ENCODE data around the gene ARPC1B. TPM values are rescaled to one million over a fixed set of nuclear protein-coding genes. Genes with fewer than 3 reads are reported as not detected.
A peak's percentile ranks its signal among the peaks of the same experiment; 100 is the strongest.

Gene ARPC1B
- total and polyA plus RNA-seq, 9 of the 15 experiments (the other 6 are each of a cell fraction or from before 2014, with no cell fraction given), result 6.7 to 357 (median 211) TPM

DNA sequence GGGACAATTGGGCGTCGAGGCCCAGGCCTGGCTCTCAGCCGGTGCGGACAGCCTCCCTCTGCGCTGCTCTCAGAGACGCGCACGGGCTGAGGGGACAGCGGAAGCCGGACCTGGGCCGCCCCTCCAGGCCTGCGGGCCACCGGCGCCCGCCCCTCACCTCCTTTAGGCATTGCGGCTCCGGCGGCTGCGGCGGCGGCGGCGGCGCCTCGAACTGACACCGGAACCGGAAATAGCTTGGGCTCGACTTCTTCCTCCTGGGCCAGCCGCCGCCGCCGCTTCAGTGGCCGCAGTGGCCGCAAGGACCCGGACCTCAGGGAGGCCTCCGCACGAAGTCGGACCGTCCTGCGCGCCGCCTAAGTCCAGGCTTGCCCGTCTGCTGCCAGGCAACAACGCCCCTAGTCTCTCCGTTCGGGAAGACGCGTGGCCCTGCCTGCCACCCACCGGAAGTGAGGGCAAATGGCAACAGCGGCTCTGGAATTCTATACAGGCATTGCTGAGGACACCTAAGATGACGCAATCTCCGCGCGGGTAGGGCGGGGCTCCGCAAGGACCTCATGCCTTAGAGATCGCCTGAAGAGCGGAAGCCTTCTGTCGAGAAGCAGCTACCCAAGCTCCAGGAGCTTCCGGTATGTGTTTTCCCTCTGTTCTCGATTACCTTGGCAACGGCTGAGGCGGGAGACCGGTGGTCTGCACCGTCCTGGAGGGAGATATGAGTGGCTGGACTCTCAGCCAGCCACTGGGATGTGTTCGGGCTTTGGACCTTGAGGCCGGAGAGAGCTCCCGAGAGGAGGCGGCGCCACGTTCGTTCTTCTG, 34.1 kb downstream of the ARPC1B start, which contains the start of the genes BUD31 and PDAP1 (continued):
- TF ChIP-seq, protein P1, sequence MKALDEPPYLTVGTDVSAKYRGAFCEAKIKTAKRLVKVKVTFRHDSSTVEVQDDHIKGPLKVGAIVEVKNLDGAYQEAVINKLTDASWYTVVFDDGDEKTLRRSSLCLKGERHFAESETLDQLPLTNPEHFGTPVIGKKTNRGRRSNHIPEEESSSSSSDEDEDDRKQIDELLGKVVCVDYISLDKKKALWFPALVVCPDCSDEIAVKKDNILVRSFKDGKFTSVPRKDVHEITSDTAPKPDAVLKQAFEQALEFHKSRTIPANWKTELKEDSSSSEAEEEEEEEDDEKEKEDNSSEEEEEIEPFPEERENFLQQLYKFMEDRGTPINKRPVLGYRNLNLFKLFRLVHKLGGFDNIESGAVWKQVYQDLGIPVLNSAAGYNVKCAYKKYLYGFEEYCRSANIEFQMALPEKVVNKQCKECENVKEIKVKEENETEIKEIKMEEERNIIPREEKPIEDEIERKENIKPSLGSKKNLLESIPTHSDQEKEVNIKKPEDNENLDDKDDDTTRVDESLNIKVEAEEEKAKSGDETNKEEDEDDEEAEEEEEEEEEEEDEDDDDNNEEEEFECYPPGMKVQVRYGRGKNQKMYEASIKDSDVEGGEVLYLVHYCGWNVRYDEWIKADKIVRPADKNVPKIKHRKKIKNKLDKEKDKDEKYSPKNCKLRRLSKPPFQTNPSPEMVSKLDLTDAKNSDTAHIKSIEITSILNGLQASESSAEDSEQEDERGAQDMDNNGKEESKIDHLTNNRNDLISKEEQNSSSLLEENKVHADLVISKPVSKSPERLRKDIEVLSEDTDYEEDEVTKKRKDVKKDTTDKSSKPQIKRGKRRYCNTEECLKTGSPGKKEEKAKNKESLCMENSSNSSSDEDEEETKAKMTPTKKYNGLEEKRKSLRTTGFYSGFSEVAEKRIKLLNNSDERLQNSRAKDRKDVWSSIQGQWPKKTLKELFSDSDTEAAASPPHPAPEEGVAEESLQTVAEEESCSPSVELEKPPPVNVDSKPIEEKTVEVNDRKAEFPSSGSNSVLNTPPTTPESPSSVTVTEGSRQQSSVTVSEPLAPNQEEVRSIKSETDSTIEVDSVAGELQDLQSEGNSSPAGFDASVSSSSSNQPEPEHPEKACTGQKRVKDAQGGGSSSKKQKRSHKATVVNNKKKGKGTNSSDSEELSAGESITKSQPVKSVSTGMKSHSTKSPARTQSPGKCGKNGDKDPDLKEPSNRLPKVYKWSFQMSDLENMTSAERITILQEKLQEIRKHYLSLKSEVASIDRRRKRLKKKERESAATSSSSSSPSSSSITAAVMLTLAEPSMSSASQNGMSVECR (CRISPR knock-in tag; IDR thresholded peaks at IDR 0.05), result peak; percentile 88
- TF ChIP-seq, protein P2, sequence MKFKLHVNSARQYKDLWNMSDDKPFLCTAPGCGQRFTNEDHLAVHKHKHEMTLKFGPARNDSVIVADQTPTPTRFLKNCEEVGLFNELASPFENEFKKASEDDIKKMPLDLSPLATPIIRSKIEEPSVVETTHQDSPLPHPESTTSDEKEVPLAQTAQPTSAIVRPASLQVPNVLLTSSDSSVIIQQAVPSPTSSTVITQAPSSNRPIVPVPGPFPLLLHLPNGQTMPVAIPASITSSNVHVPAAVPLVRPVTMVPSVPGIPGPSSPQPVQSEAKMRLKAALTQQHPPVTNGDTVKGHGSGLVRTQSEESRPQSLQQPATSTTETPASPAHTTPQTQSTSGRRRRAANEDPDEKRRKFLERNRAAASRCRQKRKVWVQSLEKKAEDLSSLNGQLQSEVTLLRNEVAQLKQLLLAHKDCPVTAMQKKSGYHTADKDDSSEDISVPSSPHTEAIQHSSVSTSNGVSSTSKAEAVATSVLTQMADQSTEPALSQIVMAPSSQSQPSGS (CRISPR knock-in tag; IDR thresholded peaks at IDR 0.05), result peak; percentile 96
- TF ChIP-seq, protein P3, sequence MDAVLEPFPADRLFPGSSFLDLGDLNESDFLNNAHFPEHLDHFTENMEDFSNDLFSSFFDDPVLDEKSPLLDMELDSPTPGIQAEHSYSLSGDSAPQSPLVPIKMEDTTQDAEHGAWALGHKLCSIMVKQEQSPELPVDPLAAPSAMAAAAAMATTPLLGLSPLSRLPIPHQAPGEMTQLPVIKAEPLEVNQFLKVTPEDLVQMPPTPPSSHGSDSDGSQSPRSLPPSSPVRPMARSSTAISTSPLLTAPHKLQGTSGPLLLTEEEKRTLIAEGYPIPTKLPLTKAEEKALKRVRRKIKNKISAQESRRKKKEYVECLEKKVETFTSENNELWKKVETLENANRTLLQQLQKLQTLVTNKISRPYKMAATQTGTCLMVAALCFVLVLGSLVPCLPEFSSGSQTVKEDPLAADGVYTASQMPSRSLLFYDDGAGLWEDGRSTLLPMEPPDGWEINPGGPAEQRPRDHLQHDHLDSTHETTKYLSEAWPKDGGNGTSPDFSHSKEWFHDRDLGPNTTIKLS (IDR thresholded peaks at IDR 0.05; ENCODE audit: borderline replicate concordance, low read depth), result peak; percentile 86
- TF ChIP-seq ETV6 (IDR thresholded peaks at IDR 0.05; ENCODE audit: borderline replicate concordance in 1 of 2, low read depth in 2 of 2, low read length in 1 of 2) (0 out of 4 replicates have a peak, but pooled peaks have one; percentile 42 to 48), ETV6 (CRISPR knock-in tag; IDR thresholded peaks at IDR 0.05; ENCODE audit: borderline replicate concordance) (no peak), RBFOX2 (IDR thresholded peaks at IDR 0.05; ENCODE audit: low read depth, low read length) (peak; percentile 98), ATF1 (CRISPR knock-in tag; IDR thresholded peaks at IDR 0.05) (no peak), ATF1 (tag; IDR thresholded peaks at IDR 0.05) (peak; percentile 96), ZFP36 (IDR thresholded peaks at IDR 0.05; ENCODE audit: low read depth, low read length, partially characterized antibody) (no peak), HDAC1 (IDR thresholded peaks at IDR 0.05) (peak in 1 of 2 experiments; percentile 92; a peak in 1 of 4 replicates), ZKSCAN3 (CRISPR knock-in tag; IDR thresholded peaks at IDR 0.05) (no peak), FOSL1 (tag; conservative IDR thresholded peaks at IDR 0.05) (peak; percentile 62; the same call in 1 of the 2 replicates), NCOA4 (IDR thresholded peaks at IDR 0.05; ENCODE audit: partially characterized antibody) (no peak), RBM34 (IDR thresholded peaks at IDR 0.05; ENCODE audit: borderline replicate concordance, insufficient read depth, low read length) (no peak), KAT7 (CRISPR knock-in tag; IDR thresholded peaks at IDR 0.05; ENCODE audit: borderline replicate concordance) (peak; percentile 77; the same call in 1 of the 2 replicates), HNRNPK (IDR thresholded peaks at IDR 0.05; ENCODE audit: low read depth, low read length, poor library complexity, severe bottlenecking) (no peak), SETDB1 (IDR thresholded peaks at IDR 0.05; ENCODE audit: low read length) (no peak), ZNF584 (CRISPR knock-in tag; IDR thresholded peaks at IDR 0.05; ENCODE audit: low read depth) (no peak; the same call in 1 of the 2 replicates), ZNF41 (CRISPR knock-in tag; conservative IDR thresholded peaks at IDR 0.05) (no peak; the same call in 1 of the 2 replicates), SMARCC2 (IDR thresholded peaks at IDR 0.05; ENCODE audit: low read depth) (no peak), TEAD1 (CRISPR knock-in tag; IDR thresholded peaks at IDR 0.05) (peak; percentile 76 to 88)

All from K562 (cell line).